ENCODE data around the gene PTPRN2.

DNA sequence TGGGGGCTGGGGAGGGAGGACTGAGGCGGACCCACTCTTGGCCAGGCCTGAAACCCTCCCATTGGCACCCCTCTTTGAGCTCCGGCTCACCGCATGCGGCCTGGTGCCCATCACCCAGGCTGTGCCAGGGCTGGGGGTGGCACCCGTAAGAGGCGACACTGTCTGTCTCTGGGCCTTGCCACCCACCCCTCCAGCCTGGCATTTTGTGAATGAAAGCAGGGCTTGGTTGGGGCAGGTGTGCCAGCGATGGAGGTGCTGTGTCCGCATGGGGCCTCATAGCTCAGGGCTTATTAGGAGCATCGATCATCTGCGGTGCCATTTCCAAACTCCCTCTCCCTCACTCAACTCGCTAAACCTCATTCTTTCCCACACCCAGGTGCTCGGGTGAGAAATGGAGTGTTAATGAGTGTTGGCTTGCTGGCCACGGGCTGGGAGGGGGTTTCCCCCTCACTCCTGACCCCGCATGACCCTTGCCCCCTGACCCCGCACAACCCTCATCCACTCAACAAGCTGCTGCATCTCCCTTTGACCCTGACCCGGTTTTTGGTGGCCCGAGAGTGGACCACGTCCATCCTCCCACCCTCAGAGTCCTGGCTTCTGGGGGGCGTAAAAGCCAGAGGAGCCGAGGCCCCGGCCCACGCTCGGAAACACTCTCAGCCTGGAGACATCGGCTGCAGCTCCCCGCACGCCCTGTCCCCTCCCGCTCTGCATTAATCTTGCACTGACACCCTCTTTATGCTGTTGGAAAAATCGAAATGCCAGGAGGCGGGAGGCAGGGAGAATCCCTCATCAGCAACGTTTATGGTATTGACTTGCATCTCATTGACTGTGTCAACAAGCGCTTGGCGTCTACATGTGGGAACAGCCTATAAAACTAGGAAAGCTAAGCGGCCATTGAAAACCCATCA lies 1089.6 kb downstream of the PTPRN2 start:
- TF ChIP-seq, protein P1, sequence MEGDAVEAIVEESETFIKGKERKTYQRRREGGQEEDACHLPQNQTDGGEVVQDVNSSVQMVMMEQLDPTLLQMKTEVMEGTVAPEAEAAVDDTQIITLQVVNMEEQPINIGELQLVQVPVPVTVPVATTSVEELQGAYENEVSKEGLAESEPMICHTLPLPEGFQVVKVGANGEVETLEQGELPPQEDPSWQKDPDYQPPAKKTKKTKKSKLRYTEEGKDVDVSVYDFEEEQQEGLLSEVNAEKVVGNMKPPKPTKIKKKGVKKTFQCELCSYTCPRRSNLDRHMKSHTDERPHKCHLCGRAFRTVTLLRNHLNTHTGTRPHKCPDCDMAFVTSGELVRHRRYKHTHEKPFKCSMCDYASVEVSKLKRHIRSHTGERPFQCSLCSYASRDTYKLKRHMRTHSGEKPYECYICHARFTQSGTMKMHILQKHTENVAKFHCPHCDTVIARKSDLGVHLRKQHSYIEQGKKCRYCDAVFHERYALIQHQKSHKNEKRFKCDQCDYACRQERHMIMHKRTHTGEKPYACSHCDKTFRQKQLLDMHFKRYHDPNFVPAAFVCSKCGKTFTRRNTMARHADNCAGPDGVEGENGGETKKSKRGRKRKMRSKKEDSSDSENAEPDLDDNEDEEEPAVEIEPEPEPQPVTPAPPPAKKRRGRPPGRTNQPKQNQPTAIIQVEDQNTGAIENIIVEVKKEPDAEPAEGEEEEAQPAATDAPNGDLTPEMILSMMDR (IDR thresholded peaks at IDR 0.05) = no peak
- TF ChIP-seq ZFX (IDR thresholded peaks at IDR 0.05; ENCODE audit: borderline replicate concordance) = no peak
